Esophagus mucosa (tissue), 1 donor: Measurements from ENCODE around the gene EMSY. TPM values are rescaled to one million over a fixed set of nuclear protein-coding genes. Genes with fewer than 3 reads are reported as not detected.
A peak's percentile ranks its signal among the peaks of the same experiment; 100 is the strongest.
"Not testable (repeated sequence)": the region's sequence is repeated elsewhere in the genome, so short reads cannot be mapped to it uniquely, and the experiment has no call there.

Experiments
- ATAC-seq: fragments of 200-7000 bp; cut with Tn5 transposase; one replicate; pipeline ENCODE4 v1.9.1; 2020
- total RNA-seq: library from RNA; stranded (reverse); gene quantifications from one replicate; pipeline ENCODE4 v1.2.4, GENCODE V29; 2023
- donor health status: DM: yes; HTN: yes; CAD: no.

The EMSY gene
- total RNA-seq, 1 donor from 2014 or later, result 9.6 TPM

DNA sequence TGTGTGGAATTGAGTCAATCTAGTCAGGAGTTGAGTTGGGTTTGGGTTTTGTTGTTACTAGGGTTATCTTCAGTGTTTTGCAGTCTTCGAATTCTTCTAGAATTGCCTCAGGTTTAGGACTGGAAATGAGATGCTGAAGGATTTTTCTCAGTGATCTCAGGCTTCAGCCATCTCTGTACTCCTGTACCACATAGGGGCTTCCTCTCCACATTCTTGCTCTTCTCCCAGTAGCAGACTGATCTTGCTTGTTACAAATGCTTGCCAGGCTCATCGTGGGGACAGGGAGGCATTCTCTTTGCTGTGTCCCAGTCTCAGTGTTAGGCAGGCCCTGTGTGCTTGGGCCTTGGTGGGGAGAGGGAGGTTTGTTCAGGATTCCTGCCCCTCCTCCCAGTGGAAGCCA, 129.6 kb downstream of the EMSY start:
- no peak for ATAC-seq

DNA sequence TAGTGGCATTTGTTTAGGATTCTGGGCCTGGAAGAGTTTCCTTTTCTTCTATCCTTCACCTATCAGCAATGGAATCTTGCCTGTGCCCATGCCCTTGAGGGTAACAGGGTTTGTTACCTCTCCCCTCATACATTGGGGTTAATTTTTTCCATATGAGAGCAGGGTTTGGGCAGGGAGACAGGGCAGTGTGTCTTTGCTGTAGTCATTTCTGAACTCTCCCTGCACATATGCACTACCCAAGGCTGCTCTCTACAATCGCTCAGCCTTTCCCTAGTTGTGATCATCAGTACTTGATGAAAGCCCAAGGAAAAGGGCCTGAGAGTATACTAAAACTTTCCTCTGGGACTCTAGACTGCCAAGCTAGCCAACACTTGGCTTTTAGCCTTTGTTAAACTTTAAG, 130.1 kb downstream of the EMSY start:
- ATAC-seq, result no peak

DNA sequence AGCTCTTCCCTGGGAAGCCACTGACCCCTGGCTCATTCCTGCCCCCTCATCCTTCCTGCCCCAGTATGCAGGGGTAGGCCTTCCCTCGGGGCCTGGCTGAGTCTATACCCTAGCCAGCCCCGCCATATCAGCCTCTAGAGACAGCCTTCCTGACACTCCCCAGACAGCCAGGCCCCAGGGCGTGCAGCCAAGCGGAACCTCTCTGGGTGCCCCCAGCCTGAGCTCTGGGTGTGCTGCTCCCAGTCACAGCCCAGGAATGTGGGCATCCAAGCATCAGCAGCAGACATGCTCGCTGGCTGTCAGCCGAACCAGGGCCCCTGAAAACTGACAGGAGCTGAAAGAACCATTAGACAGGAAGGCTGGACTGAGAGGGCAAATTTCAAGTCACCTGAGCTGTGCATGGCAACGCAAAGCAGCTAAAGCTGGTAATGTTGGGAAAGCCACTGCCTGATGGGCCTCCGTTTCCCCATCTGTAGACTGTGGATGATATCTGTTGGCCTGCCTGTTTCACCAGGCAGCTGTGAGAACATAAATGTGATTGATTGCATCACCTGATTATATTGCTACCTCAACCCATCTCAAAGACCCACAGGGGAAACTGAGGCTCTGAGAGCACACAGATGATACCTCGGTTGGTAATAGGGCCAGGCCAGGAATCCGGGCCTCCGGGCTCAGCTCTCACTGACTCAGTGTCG, 132.6 kb downstream of the EMSY start:
- ATAC-seq, result peak; percentile 73

DNA sequence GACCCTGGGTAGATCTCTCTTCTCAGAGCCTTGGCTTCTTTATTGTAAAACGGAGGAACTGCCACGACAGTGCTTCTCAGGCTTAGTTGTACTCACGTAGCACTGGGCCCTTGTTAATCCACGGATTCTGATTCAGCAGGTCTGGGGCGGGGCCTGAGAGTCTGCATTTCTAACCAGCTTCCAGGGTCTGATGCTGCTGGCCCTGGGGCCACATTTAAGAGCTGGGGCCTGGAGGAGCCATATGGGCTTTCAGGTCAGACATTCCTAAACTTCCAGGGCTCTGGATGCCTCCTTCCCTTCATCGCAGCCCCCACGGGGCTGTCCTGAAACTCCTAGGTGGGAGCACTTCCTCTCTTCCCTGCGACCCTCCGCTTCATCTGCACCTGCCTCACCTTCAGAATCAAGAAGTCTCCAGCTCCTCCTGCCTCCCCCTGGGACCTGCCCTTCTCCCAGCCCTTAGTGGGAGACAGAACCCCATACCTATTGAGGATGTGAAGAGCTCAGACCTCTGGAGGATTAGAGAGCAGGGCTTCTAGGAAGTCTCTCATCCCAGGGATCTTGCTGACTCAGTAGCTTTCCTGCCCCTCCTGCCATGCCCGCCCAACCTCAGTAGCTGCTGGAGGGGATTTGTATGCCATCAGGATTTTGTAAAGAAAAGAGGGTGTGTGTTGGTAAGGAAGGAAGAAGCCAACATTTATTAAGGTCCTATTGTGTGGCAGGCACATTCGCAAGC, 133.3 kb downstream of the EMSY start:
- peak; percentile 81 for ATAC-seq

DNA sequence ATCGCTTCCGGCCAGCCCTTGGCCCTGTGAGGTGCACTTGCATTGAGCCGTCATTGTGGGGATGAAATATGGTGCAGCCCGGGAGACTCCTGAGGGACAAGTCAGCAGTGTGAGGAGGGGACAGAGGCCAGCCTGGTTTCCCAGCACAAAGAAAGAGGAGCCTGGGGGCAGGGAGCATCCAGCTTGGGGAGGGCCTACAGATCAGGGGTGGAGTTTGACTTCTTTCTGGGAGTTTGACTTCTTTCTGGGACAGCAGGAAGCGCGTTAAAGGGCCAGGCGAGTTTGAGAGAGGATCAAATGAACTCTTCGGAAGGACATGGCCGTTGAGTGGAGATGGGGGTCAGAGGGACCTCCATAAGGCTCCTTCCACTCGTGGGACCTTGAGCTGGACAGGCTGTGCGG, 133.8 kb downstream of the EMSY start:
- ATAC-seq, result peak; percentile 83

DNA sequence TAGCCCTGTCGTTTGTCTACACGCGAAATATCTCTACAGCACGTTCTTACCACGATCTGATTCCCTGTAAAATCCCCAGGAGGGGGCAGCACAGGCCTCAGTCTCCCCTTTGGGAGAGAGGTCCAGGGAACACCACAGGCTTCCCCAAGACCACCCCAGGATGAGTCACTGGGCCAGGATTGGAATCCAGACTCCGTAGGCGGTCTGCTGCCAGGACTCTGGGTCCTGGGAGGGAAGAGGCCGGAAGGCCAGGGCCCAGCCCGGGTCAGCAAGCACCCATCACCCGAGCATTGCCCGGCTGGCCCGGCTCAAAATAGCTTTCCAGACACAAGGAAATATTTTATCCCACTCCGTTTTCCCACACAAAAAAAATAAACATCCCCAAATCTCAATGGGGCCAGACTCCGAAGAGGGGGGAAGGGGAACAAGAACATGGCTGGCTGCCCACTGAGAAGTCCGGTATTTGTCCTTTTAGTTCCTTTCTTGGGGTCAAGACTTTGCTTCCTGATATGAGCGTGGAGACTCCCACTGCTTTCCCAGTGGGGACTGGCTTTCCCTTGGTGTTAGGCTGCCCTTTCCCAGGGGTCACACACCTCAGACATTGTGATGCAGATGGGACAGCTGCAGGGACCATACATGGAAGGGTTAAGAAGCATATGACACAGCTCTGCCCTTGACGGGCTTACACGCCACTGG, 134.4 kb downstream of the EMSY start:
- ATAC-seq, result peak; percentile 16

DNA sequence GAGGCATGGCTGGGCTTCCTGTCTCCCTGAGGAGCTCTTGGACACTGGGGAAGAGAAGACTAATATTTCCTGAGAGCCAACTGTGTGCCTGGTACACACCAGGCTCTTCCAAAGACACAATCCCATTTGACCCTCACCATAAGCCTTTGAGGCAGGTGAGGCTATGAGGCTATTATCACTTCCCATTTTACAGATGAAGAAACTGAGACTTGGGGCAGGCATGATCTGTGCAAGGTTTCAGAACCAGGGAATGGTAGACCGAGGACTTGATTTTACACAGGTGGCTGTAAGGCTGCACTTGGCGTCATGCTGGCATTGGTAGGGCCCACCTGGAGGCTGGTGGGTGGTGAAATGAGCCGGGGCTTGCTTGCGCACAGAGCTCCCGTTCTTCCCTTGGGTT, 134.9 kb downstream of the EMSY start:
- no peak for ATAC-seq

DNA sequence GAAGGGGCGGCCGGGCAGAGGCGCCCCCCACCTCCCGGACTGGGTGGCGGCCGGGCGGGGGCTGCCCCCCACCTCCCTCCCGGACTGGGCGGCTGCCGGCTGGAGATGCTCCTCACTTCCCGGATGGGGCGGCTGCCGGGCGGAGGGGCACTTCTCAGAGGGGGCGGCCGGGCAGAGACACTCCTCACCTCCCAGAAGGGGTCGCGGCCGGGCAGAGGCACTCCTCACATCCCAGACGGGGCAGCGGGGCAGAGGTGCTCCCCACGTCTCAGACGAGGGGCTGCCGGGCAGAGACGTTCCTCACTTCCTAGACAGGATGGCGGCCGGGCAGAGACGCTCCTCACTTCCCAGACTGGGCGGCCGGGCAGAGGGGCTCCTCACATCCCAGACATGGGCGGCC, 137.7 kb downstream of the EMSY start:
- ATAC-seq, result not testable (repeated sequence)

DNA sequence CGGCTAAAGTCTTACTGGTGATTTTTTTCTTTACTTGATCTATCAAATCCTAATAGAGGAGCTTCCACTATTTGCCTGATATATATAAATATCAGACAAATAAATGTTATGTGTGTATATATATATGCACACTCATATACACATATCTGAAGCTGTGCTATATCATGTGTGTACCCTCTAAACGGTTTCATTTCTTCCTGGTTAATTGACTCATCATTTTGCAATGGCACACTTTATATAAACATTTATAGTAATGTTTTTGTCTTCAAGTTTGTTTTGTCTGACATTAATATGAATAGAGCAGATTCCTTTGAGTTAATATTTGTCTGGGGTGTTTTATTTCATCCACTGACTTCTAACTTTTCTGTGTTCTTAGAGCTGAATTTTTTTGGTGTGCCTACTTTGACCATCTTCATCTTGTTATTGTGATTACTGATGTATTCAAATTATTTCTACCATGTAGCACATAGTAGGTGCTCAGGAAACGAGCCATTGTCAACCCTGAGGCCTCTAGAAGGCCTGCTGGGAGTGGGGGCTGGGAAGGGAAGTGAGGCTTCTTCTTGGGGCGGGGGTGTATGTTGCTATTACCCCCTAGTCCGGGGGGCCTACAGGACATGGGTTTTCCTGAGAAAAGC, 143.1 kb downstream of the EMSY start:
- ATAC-seq, result no peak

DNA sequence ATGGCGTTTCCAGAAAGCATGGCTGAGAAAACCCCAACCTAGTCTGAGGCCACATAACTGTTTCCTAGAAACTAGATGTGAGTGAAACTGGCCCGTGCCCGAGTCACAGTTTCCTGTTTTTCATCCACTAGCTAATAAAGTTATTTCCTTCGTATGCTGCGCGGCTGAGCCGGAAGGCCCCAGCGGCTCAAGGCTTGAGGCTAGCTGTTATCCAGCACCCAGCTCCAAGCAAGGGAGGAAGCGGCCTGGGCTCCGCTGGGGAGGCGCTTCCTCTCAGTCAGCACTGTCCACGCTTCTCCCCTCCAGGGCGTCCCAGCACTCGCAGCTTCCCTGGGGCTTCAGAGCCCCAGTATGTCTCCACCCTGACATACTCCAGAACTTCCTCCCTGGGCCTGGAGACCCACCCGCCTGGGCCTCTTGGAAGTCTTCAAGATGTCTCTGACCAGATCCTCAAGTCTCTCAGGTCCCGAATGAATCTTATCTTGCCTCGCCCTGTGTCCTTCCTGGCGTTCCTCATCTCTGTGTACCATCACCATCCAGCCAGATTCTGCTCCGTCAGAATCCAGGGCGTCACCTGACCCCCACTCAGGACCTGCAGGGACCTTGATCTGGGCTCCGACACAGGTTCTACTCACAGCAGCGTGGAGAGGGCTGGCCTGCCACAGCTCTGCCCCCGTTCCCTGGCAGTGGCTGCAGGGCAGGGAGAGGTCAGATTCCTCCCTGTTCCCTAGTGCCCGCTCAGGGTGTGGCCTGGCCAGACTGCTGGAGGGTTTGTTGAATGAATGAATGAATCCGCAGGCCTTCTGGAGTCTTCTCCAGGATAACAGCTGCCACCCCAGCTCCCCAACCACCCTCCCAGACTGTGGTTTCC, 143.9 kb downstream of the EMSY start:
- peak; percentile 66 for ATAC-seq

DNA sequence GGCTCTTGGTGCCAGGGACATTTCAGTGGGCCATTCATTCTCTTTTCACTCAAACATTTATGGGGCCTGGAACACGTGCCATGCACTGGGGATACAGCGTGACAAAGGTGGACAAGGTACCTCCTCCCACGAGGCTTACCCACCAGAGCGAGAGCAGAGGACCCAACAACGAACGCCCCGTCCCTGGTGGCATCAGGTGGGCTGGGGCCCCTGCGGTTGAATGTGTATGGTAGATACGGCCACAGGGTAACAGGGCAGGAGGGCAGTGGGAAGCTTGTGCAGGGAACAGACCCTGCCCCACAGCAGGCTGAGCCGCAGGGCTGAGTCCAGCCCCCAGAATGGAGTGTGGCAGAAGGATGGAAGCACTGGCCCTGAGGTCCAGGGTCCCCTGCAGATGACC, 144.7 kb downstream of the EMSY start:
- no peak for ATAC-seq

DNA sequence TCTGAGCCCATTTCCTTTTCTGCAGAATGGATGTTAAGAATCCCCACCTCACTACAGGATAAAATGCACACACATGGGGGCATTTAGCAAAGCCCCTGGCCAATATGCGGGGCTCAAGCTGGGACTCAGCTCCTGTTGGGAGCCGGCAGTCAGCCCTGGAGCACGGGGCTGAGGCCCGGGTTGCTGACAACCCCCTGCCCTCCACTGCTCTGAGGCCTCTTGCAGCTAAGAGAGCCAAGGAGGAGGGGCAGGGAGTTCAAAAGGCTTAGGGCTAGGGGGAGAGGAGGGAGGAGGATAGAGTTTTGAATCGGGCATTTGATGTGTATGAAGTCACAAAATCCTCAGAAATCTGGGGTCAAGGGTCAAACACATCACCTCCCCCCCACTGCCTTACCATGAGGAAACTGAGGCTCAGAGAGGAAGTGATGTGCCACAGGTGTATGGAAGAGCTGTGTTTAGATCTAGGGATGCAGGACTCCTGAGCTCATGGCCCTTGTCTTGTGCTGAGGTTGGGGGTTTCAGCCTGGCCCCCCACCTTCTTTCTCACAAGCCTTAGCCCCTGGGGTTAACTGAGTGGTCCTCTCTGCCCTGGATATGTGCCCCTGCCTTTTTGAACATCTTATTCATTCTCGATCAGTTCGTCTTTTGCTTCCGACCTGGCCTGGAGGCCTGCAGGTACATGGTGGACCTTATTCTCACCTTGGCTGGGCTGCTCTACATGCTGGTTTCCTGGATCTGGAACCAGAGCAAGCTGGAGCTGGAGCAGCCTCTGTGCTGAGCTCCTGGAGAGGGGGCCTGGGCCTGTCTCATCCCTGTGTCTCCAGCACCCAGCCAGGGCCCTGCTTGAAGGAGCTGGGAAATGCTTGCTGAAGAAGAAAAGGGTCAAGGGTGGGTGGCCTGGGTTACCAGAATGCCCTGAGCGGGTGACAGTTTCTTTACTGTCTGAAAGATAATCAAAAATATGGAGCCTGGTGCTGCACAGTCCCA, 145.4 kb downstream of the EMSY start:
- ATAC-seq, result no peak

DNA sequence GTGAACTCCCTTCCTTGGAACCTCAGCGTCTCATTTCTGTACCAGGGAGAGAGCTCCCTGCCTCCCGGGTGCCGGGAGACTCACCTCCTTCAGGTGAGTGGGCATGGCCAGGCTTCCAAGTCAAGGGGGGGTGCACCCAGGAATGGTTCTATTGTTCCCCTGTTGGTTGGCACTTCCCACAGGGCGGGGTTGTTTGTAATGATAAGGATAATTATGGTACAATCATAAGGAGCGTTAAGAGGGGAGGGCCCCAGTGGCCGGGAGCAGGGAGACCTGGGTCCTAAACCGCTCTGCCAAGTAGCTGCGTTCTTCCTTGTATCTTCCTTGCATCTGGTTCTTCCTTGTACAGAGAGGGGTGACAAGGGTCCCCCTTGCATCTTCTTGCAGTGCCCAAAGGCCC, 146.6 kb downstream of the EMSY start:
- no peak for ATAC-seq

DNA sequence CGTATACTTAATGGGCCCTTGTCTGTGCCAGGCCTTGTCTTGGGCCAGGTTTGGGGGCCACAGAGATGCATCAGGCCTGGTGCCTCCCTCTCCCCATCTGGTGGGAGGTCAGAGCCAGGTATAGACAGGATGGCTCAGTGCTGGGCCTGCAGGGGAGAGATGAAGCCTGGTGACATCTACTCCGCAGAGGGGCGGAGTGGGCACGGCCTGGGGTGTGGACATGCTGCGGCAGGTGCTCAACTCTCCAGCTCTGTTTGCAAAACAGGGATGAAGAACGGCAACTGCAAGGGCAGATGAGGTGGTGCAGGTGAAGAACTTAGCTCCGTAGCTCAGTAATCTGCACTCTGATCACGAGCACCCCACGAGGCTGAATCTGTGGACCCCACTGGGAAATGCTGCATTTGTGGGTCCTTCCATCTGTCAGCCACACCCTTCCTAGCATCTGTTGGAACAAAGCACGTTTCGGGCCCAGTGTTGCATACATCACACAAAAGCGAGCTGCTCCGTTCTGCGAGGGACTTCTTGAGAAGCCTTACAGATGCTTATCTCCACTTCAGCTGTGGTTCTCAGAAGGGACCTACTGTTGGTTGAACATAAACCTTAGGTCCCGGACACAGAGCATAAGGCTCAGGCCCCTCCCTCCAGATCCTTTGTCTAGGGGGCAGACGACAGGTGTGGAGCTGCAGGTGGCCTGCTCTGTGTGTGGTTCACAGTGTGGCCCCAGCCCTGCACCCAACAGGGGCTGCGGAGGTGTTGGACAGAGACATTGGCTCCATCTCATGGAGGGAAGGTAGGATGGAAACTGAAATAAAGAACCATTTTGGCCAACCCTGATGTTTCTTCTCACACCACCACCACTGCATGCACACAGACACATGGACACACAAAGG, 147.5 kb downstream of the EMSY start:
- no peak for ATAC-seq

DNA sequence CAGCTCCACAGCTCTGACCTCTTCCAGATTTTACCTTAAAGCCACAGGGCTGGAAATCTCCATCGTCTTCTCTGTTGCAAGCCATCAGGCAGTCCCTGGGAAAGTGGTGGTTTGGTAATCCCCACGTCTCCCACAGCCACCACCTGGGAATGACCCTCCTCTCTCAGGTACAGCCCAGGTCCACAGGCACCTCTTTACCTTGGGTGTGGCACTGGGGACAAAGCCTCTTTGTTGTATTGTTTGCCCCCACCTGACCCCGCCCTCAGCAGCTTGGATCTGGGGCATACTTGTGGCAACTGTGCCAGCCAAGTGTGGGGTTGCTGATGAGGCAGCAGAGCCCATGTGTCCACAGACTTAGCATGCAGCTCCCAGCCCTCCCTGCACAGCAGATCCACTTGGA, 148.1 kb downstream of the EMSY start:
- ATAC-seq, result peak; percentile 34

DNA sequence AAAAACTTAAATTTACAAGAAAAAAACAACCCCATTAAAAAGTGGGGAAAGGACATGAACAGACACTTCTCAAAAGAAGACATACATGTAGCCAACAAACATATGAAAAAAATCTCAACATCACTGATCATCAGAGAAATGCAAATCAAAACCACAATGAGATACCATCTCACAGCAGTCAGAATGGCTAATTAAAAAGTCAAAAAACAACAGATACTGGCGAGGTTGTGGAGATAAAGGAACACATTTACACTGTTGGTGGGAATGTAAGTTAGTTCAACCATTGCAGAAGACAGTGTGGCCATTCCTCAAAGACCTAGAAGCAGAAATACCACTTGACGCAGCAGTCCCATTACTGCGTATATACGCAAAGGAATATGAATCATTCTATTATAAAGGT, 150.3 kb downstream of the EMSY start:
- ATAC-seq, result not testable (repeated sequence)

DNA sequence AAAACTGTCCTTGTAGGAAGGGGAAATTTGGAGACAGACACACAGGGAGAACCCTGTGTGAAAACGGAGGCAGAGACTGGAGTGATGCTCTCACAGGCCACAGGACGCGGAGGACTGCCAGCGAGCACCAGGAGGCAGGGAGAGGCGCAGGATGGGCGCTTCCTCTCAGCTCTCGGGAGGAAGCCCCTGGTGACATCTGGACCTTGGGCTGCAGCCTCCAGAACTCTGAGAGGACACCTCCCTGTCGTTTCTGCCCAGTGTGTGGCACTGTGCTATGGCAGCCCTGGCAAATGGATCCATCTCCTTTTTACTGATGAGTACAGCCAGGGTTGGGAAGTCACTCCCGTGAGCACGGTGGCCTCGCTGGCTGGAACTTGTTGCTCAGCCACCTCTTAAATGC, 151.8 kb downstream of the EMSY start:
- ATAC-seq, result no peak

DNA sequence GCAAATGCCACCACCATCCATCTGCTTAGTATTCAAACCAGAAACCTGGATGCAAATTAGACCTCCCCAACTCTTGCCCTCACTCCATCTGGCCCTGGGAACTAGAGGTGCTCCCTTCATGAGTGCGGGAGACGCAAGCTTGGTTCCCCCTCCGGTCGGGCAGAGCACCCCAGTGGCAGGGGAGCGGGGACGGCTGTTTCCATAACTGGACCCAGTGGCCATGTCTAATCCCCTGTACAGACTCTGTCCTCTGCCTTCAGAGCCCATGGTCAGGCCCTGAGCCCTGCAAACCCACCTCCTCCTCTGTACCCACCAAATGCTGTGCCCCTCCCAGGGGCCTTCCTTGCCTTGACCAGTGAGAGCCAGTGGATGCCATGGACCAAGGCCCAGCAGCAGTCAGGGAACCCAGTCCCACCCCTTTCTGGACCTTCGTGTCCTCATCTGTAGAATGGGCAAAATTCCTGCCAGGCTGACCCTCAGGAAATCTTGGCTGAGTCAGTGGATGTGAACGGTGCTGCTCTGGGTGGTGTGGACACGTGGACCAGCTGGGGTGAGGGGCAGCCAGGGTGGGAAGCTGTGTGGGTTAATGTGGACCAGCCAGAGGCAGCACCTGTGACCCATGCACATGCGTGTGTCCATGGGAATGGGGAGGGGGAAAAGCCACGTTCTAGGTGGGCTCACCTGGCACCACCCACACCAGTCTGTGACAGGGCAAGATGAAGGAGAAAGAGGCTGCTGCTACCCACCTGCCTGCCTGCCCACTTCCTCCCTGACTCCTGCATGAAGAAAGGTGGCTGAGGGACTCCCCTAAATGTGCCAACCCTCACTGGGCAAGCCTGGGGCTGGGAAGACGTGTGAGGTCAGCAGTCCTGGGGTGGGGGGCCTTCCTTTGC, 153.0 kb downstream of the EMSY start:
- peak; percentile 15 for ATAC-seq

DNA sequence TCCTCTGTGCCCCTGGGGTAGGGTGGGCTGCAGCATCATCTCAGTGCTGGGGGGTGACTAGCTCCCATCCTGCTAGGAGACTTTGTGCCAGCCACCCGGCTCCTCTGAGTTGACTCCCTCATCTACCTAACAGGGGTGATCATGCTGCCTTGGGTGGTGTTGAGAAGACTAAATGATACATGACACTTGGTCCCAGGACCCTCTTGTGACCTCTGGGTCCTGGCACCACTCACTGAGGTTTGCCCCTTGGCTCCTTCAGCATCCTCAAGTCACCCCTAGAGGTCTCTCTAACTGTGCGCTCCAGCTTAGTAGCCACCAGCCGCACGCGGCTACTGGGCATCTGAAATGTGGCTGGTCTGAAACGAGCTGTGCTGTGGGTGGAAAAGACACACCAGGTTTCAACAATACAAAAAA, 153.6 kb downstream of the EMSY start:
- ATAC-seq, result peak; percentile 53
